IgD-negative memory B cell (primary cell): Measurements from ENCODE around the gene GUCA1A. TPM values are rescaled to one million over a fixed set of nuclear protein-coding genes. Genes with fewer than 3 reads are reported as not detected.

Experiments
- H3K27ac Mint-ChIP-seq, 3 donors: one replicate each; pipeline ENCODE4 v1.8.0; 2020 to 2022; ENCODE audit warnings: mild to moderate bottlenecking in 3 of 3, mixed read lengths in 3 of 3, moderate library complexity in 1 of 3
- H3K27me3 Mint-ChIP-seq: one replicate; pipeline ENCODE4 v1.8.0; 2021; ENCODE audit warnings: mixed read lengths
- H3K36me3 Mint-ChIP-seq: one replicate; pipeline ENCODE4 v1.8.0; 2020; ENCODE audit warnings: mild to moderate bottlenecking, mixed read lengths
- H3K4me1 Mint-ChIP-seq, 3 donors: one replicate each; pipeline ENCODE4 v1.8.0; 2020 to 2022; ENCODE audit warnings: mixed read lengths in 3 of 3, mild to moderate bottlenecking in 1 of 3
- H3K4me3 Mint-ChIP-seq, 4 donors: one replicate each; pipeline ENCODE4 v1.8.0; 2020 to 2022; ENCODE audit warnings: mild to moderate bottlenecking in 4 of 4, mixed read lengths in 4 of 4, moderate library complexity in 3 of 4
- H3K9me3 Mint-ChIP-seq, 3 donors: one replicate each; pipeline ENCODE4 v1.8.0; 2020 to 2021; ENCODE audit warnings: mixed read lengths in 3 of 3, mild to moderate bottlenecking in 1 of 3
- polyA plus RNA-seq: library from polyadenylated mRNA; unstranded; fragments of 300-500 nt; fragmentation: Illumina TruSeq; gene quantifications from one replicate; pipeline ENCODE4 v1.2.3, GENCODE V29; 2021

The GUCA1A gene
- polyA plus RNA-seq, result not detected

- Mint-ChIP-seq H3K4me3 (no peak within 1 kb of the TSS), H3K27me3 (no peaks in the 10 kb centered on the region), H3K27ac (no peak within 1 kb of the TSS), H3K36me3 (no peaks in the 10 kb centered on the region), H3K4me1 (peaks cover 0 to 2% (median 0%) of the 10 kb centered on the region in 3 donors), H3K9me3 (no peaks in the 10 kb centered on the region)
Measured at GRCh38 chr6:42173101-42173500, at the start of gene GUCA1A. Gene GUCA1A, plus strand, starts transcription at chr6:42173364. Its CDS starts 250 bp downstream, at chr6:42173614.

DNA sequence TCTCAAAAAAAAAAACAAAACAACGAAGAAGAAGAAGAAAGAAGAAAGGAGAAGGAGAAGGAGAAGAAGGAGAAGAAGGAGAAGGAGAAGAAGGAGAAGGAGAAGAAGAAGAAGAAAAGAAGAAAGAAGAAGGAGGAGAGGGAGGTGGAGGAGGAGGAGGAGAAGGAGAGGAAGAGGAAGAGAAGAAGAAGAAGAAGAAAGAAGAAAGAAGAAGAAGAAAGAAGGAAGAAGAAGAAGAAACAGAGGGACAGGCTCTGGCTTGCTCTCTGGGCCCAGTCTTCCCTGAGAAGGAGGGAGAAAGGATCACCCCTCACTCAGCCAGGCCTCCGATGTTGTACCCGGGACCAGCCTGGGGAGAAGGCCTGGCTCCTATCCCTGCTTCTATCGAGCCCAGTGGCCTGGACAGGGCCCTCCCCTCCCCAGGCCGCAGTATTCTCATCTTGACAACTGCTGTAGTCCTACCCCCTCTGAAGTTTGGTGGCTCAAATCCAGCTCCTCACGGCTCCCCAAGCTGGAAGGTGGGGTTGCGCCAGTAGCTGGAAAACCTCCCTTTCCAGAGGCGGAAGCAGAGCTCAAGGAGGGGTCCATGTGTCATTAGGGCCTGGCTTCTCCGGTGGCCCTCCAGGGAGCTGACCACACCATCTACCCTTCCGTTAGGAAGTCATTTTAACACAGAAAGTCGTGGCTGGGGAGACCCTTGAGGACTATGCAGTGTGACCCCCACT lies 49.6 kb upstream of the GUCA1A start:
- Mint-ChIP-seq H3K4me3 (no peak overlapping the region), H3K27ac (no peak overlapping the region), H3K4me1 (no peaks in the 10 kb centered on the region)

DNA sequence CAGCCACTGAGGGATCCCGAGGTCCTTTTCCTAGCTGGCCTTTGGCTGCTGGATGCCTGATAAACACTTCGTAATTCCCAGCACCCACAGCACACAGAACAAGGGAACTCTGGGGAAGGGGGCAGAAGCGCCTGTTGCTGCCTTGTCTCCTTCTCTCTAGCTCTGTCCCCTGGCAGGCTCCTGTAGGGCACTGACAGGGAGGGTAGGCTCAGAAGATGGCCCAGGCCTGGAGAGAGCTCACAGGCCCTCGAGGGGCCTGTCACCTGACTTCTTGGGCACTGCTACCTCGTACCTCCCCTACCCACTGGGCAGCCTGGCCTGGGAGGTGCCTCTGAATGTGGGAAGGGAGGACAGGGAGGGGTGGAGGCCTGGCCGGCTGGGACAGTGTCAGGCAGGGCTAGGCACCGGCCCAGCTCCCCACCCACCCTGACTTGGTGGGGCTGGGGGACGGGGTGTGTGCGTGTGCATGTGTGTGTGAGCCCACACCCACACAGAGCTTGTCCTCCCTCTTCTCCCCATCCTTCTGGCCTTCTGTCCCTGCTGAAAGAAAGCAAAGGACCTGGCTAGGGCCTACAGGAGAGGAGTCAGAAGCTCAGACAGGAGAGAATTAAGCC lies 48.8 kb upstream of the GUCA1A start:
- H3K9me3 Mint-ChIP-seq, result no peaks in the 10 kb centered on the region
- no peaks in the 10 kb centered on the region for H3K27me3 Mint-ChIP-seq
- no peaks in the 10 kb centered on the region for H3K36me3 Mint-ChIP-seq
- no peak overlapping the region for H3K27ac Mint-ChIP-seq
- no peak overlapping the region for H3K4me3 Mint-ChIP-seq
- no peaks in the 10 kb centered on the region for H3K4me1 Mint-ChIP-seq

More for the DNA sequence above, 49.6 kb upstream of the GUCA1A start:
- Mint-ChIP-seq H3K27me3 (no peaks in the 10 kb centered on the region), H3K9me3 (no peaks in the 10 kb centered on the region), H3K36me3 (no peaks in the 10 kb centered on the region)

DNA sequence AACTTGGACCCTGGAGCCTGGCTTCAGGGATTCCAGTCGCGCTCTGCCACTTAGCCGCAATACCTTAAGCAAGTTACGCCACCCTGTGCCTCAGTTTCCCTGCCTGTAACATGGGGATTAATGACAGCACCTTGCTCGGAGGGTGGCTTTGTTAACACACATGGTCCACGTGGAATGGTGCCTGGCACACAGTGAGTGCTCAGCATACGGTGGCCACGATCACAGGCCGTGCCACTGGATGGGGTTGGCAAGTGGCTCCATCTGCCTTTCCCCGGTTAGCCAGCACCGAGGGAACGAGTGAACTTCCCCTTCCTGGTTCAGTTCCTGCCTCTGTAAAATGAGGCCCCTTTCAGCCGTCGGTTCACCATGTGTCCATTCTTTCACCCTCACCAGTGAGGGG lies 47.9 kb upstream of the GUCA1A start:
- peaks cover 0 to under 1% (median 0%) of the 10 kb centered on the region in 3 donors for H3K9me3 Mint-ChIP-seq
- H3K27ac Mint-ChIP-seq, result no peak overlapping the region
- no peaks in the 10 kb centered on the region for H3K27me3 Mint-ChIP-seq
- no peak overlapping the region for H3K4me3 Mint-ChIP-seq
- no peaks in the 10 kb centered on the region for H3K4me1 Mint-ChIP-seq
- no peaks in the 10 kb centered on the region for H3K36me3 Mint-ChIP-seq

DNA sequence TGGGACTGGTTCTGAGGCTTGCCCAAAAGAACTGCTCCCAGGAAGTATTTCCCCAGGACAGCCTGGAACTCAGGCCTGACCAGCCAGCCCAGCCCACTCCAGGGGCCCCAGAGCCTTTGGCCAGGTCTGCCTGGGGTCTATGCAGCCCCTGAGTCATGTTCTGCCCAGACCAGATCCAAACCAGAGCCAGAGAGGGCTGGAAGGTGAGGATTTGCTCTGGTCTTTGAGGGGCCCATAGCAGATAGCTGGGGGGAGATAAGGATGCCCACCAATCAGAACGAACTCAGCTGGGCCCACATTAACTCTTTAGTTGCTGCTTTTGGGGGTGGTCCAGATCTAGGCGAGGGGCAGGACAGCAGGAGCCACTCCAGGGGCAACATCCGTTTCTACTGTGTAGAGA lies 47.5 kb upstream of the GUCA1A start:
- Mint-ChIP-seq H3K9me3 (peaks cover 0 to 1% (median 0%) of the 10 kb centered on the region in 3 donors), H3K4me1 (no peaks in the 10 kb centered on the region), H3K27me3 (no peaks in the 10 kb centered on the region), H3K27ac (no peak overlapping the region), H3K4me3 (no peak overlapping the region), H3K36me3 (no peaks in the 10 kb centered on the region)

DNA sequence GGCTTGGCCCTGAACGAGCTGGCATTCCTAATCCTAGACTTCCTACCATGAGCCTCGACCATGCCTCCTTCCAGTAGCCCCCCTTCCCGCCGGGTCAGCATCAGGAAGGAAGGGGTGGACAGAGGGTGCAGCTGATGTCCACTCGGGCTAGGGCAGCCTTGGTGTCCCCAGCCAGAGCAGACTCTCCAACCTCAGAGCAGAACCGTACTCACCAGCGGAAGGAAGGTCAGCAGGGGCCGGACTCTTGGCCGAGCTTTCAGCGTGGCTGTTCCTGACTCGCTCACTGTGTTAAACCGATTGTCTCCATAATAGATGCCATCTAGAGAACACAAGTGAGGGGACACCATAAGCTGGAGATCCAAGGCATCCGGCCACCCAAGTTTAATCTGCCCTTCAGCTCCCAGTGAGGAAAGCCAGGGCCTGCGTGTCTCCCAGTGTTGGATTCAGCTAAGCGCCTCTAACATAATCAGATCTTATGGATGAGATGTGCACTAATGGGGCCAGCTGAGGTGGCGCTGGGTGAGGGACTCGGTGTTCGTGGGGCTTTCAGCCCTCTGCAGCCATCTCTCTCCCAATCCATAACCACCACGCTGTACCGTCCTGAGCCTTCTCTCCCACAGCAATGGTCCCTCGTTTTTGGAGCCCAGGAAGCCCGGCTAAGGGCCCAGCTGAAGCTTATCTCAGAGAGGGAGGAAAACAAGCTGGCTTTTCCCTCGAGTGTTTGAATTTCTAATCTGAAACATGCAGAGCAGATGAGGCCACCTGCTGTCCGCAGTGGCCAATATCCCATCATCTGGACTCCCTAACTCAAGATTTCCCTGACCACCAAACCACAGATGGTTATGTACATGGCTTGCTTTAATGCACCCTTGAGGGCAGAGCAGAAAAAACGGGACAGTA lies 44.5 kb upstream of the GUCA1A start:
- H3K27me3 Mint-ChIP-seq, result no peaks in the 10 kb centered on the region
- no peak overlapping the region for H3K4me3 Mint-ChIP-seq

GRCh38 chr6:42129360-42129676 lies 43.8 kb upstream of the GUCA1A start:
- no peak overlapping the region for H3K4me3 Mint-ChIP-seq
- H3K4me1 Mint-ChIP-seq, result peaks cover 0 to 2% (median 0%) of the 10 kb centered on the region in 3 donors
- H3K9me3 Mint-ChIP-seq, result peaks cover 0 to 1% (median 0%) of the 10 kb centered on the region in 3 donors
- no peaks in the 10 kb centered on the region for H3K36me3 Mint-ChIP-seq
- H3K27me3 Mint-ChIP-seq, result no peaks in the 10 kb centered on the region
- no peak overlapping the region for H3K27ac Mint-ChIP-seq

More for the DNA sequence above, 44.5 kb upstream of the GUCA1A start:
- H3K27ac Mint-ChIP-seq, result no peak overlapping the region
- peaks cover 0 to 1% (median 0%) of the 10 kb centered on the region in 3 donors for H3K9me3 Mint-ChIP-seq
- H3K4me1 Mint-ChIP-seq, result no peaks in the 10 kb centered on the region
- H3K36me3 Mint-ChIP-seq, result no peaks in the 10 kb centered on the region

GRCh38 chr6:42131531-42131930 lies 41.6 kb upstream of the GUCA1A start:
- peaks cover 0 to 1% (median 0%) of the 10 kb centered on the region in 3 donors for H3K9me3 Mint-ChIP-seq
- no peaks in the 10 kb centered on the region for H3K27me3 Mint-ChIP-seq
- H3K27ac Mint-ChIP-seq, result no peak overlapping the region
- no peak overlapping the region for H3K4me3 Mint-ChIP-seq
- H3K4me1 Mint-ChIP-seq, result peaks cover 3 to 5% (median 4%) of the 10 kb centered on the region in 3 donors
- no peaks in the 10 kb centered on the region for H3K36me3 Mint-ChIP-seq

DNA sequence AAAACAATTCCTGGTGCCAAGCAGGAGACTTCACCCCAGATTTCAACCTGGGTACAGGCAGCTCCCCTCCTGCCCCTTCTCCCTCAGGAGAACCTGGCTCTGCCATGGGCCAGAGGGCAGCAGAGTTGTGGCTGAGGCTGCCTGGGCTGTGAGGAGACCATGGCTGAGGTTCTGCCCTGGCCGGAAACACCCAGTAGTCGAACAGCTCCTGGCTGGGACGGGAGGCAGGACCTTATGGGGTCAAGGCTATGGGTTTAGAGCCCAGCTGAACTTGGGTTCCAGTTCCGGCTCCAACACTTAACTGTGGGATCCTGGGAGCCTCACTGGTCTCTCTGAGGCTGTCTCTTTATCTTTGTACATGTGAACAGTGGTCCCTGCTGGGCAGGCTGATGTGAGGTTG lies 39.2 kb upstream of the GUCA1A start:
- peaks cover 0 to 1% (median 0%) of the 10 kb centered on the region in 3 donors for H3K9me3 Mint-ChIP-seq
- no peaks in the 10 kb centered on the region for H3K27me3 Mint-ChIP-seq
- peaks cover 6 to 12% (median 8%) of the 10 kb centered on the region in 3 donors for H3K4me1 Mint-ChIP-seq
- no peak overlapping the region for H3K27ac Mint-ChIP-seq
- no peak overlapping the region for H3K4me3 Mint-ChIP-seq
- H3K36me3 Mint-ChIP-seq, result no peaks in the 10 kb centered on the region

DNA sequence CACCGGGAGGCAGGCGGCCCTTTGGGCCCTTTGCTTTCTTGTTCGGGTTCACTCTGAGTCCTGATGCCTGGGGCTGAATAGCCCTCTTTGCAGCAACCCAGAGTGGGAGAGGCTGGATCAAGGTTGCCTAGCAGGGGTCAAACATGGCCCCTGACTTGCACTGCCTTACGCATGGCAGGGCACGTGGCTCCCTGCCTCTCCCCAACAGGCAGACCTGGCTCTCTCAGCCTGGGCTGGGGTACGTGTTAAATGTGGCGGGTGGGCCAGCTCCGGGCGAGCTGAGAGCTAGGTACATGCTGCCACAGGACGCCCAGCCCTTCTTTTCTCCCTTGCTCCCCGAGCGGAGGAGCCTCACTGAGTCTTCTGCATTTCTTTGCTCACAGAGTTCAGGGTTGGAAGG lies 38.0 kb upstream of the GUCA1A start:
- Mint-ChIP-seq H3K27me3 (no peaks in the 10 kb centered on the region), H3K27ac (no peak overlapping the region), H3K4me3 (no peak overlapping the region), H3K4me1 (peaks cover 8 to 16% (median 14%) of the 10 kb centered on the region in 3 donors), H3K9me3 (peaks cover 0 to 1% (median 0%) of the 10 kb centered on the region in 3 donors), H3K36me3 (no peaks in the 10 kb centered on the region)

- H3K4me1 Mint-ChIP-seq, result peaks cover 14 to 20% (median 19%) of the 10 kb centered on the region in 3 donors
- H3K27ac Mint-ChIP-seq, result no peak overlapping the region
- H3K27me3 Mint-ChIP-seq, result no peaks in the 10 kb centered on the region
- H3K9me3 Mint-ChIP-seq, result no peaks in the 10 kb centered on the region
- no peak overlapping the region for H3K4me3 Mint-ChIP-seq
- no peaks in the 10 kb centered on the region for H3K36me3 Mint-ChIP-seq
Measured at GRCh38 chr6:42135722-42136121, 37.4 kb upstream of the GUCA1A start.

GRCh38 chr6:42136508-42137193 lies 36.5 kb upstream of the GUCA1A start:
- Mint-ChIP-seq H3K4me3 (peak overlapping the region in 3 of 4 donors; percentile 51 to 92 (median 77)), H3K27ac (peak overlapping the region in 1 of 3 donors; percentile 93), H3K36me3 (no peaks in the 10 kb centered on the region), H3K9me3 (peaks cover 0 to 1% (median 0%) of the 10 kb centered on the region in 3 donors), H3K4me1 (peaks cover 15 to 20% (median 19%) of the 10 kb centered on the region in 3 donors), H3K27me3 (peaks cover 9% of the 10 kb centered on the region)

GRCh38 chr6:42137194-42137753 lies 35.9 kb upstream of the GUCA1A start:
- Mint-ChIP-seq H3K27me3 (peaks cover 9% of the 10 kb centered on the region), H3K4me3 (peak overlapping the region in 1 of 4 donors; percentile 92), H3K27ac (no peak overlapping the region)

DNA sequence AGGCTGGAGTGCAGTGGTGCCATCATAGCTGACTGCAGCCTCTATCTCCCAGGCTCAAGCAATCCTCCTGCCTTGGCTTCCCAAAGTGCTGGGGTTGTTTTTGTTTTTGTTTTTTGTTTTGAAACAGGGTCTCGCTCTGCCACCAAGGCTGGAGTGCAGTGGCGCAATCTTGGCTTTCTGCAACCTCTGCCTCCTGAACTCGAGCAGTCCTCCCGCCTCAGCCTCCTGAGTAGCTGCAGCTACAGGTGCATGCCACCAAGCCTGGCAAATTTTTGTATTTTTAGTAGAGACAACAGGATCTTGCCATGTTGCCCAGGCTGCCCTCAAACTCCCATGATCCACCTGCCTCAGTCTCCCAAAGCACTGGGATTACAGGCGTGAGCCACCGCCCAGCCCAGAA lies 35.0 kb upstream of the GUCA1A start:
- Mint-ChIP-seq H3K4me1 (peaks cover 15 to 22% (median 22%) of the 10 kb centered on the region in 3 donors), H3K27me3 (peaks cover 14% of the 10 kb centered on the region), H3K27ac (no peak overlapping the region), H3K9me3 (peaks cover 0 to 1% (median 0%) of the 10 kb centered on the region in 3 donors), H3K36me3 (no peaks in the 10 kb centered on the region), H3K4me3 (no peak overlapping the region)

More at GRCh38 chr6:42137194-42137753, 35.9 kb upstream of the GUCA1A start:
- Mint-ChIP-seq H3K4me1 (peaks cover 15 to 20% (median 19%) of the 10 kb centered on the region in 3 donors), H3K9me3 (peaks cover 0 to 1% (median 0%) of the 10 kb centered on the region in 3 donors), H3K36me3 (no peaks in the 10 kb centered on the region)
